ENCODE results near the gene UBN1. TPM values are rescaled to one million over a fixed set of nuclear protein-coding genes. Genes with fewer than 3 reads are reported as not detected.
A peak's percentile ranks its signal among the peaks of the same experiment; 100 is the strongest.

UBN1 gene
- total RNA-seq, 1 donor from 2014 or later = 17.6 TPM

DNA sequence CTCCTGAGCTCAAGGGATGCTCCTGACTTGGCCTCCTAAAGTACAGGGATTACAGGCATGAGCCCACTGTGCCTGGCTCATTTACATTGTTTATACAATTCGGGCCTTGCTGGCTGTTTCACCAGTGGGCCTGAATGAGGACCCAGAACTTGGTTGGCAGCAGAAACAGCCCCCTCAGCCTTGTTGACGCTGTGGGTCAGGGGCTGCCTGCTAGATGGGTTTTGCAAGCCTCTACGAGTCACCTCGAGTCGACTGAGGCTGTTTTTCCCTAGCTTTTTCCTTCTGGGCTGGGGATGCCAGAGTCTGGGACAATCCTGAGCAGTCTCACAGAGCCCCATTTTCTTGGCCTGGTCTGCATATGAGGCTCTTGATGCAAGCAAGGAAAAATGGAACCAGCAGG, 73.5 kb downstream of the UBN1 start:
- peaks cover 6% of the 10 kb centered on the region for H3K36me3 ChIP-seq (ENCODE audit: control insufficient read depth, insufficient read depth, low read length)
- TF ChIP-seq, protein P1, sequence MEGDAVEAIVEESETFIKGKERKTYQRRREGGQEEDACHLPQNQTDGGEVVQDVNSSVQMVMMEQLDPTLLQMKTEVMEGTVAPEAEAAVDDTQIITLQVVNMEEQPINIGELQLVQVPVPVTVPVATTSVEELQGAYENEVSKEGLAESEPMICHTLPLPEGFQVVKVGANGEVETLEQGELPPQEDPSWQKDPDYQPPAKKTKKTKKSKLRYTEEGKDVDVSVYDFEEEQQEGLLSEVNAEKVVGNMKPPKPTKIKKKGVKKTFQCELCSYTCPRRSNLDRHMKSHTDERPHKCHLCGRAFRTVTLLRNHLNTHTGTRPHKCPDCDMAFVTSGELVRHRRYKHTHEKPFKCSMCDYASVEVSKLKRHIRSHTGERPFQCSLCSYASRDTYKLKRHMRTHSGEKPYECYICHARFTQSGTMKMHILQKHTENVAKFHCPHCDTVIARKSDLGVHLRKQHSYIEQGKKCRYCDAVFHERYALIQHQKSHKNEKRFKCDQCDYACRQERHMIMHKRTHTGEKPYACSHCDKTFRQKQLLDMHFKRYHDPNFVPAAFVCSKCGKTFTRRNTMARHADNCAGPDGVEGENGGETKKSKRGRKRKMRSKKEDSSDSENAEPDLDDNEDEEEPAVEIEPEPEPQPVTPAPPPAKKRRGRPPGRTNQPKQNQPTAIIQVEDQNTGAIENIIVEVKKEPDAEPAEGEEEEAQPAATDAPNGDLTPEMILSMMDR (IDR thresholded peaks at IDR 0.05; ENCODE audit: insufficient read depth, low read length, severe bottlenecking) = no peak
- FAIRE-seq (no peak), DNase-seq (ENCODE audit: low read depth) (no peak)
- no peak overlapping the region for H3K4me3 ChIP-seq (ENCODE audit: low read depth, low read length)
- no peaks in the 10 kb centered on the region for H3K27me3 ChIP-seq (ENCODE audit: control insufficient read depth, insufficient read depth, low read length)

DNA sequence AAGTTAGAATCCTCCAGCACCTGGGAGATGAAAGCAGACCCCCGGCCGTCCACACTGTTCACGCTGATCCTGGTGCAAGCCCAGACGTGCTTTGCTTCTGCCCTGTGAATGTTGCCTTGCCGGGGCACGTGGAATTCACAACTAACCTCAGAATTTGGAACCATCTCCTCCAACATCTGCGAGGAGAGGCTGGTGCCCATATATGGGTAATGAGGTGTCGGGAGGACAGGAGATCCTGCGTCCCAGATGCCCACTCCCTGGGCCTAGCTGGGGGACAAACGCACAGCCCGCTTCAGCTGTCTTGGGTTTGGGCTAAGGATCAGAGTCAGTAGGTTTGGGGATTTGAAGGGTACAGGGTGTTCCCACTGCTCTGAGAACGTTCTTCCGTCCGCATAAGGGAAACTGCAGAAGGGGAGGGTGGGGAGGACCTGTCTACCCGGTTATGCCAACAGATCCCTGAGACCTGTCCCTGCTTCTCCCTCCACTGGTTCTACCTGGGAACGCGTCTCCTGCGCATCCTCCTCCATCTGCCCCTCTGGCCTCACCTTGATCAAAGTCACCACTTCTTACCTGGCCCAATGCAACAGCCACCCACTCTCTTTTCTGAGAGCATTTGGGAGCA, 75.6 kb downstream of the UBN1 start:
- FAIRE-seq (no peak), DNase-seq (ENCODE audit: low read depth) (peak; percentile 76)
- H3K4me3 ChIP-seq (ENCODE audit: low read depth, low read length) = no peak overlapping the region

DNA sequence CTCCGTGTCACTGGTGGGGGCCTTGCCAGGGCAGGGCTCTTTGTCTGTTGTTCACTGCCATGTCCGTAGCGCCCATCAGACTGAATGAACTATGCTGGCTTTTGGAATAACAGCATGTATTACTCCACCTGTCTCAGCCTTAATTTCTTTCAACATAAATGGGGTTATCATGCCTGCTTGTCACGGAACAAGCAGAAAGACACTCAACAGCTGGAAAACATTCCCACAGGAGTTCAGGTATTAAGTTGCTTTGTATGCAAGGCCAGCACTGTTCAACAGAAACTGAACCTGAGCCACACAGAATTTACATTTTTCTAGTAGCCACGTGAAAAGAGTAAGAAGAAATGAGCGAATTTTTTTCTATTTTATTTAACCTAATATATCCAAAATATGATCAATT, 76.6 kb downstream of the UBN1 start:
- Histone ChIP-seq H3K27me3 (ENCODE audit: control insufficient read depth, insufficient read depth, low read length) (no peaks in the 10 kb centered on the region), H3K36me3 (ENCODE audit: control insufficient read depth, insufficient read depth, low read length) (peaks cover 13% of the 10 kb centered on the region), H3K4me3 (ENCODE audit: low read depth, low read length) (no peak overlapping the region)
- TF ChIP-seq, protein P1 (IDR thresholded peaks at IDR 0.05; ENCODE audit: insufficient read depth, low read length, severe bottlenecking) = no peak
- no peak for FAIRE-seq
- no peak for DNase-seq (ENCODE audit: low read depth)

More for the DNA sequence above, 75.6 kb downstream of the UBN1 start:
- peaks cover 10% of the 10 kb centered on the region for H3K36me3 ChIP-seq (ENCODE audit: control insufficient read depth, insufficient read depth, low read length)
- H3K27me3 ChIP-seq (ENCODE audit: control insufficient read depth, insufficient read depth, low read length) = no peaks in the 10 kb centered on the region
- TF ChIP-seq, protein P1 (IDR thresholded peaks at IDR 0.05; ENCODE audit: insufficient read depth, low read length, severe bottlenecking) = peak; percentile 34

DNA sequence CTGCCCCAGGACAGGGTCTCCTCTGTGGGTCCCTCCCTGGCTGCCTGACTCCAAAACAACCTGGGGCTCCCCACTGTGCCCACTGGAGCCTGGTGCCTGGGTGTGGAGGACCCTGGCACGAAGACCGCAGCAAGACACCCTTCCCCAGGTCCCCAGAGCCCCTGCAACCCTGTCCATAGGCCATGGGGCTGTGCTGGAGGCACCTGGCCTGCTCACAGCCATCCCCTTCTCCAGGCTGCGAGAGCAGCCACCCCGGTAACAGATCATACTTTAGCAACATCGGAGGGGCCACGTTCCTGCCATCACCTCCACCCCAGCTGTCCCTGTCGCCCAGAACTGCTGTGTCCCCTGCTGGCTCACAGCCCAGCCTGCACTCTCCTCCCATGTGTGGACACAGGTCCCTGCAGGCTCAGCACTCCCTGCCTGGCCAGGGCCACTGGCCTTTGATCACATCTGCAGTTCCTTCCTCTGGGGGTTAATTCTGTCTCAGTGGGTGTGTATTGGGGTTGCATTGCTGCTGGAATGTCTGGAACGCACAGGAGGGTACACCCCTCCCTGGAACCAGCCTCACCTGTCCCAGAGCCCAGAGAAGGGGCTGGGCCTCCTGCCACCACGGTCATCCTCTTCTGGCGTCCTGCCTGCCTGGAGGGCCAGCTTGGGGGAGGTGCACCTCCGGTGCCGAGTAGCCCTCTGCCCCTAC, 77.5 kb downstream of the UBN1 start:
- Histone ChIP-seq H3K4me3 (ENCODE audit: low read depth, low read length) (no peak overlapping the region), H3K27me3 (ENCODE audit: control insufficient read depth, insufficient read depth, low read length) (no peaks in the 10 kb centered on the region), H3K36me3 (ENCODE audit: control insufficient read depth, insufficient read depth, low read length) (peaks cover 17% of the 10 kb centered on the region)
- TF ChIP-seq, protein P1 (IDR thresholded peaks at IDR 0.05; ENCODE audit: insufficient read depth, low read length, severe bottlenecking) = no peak
- DNase-seq (ENCODE audit: low read depth) (peak; percentile 56), FAIRE-seq (no peak)

DNA sequence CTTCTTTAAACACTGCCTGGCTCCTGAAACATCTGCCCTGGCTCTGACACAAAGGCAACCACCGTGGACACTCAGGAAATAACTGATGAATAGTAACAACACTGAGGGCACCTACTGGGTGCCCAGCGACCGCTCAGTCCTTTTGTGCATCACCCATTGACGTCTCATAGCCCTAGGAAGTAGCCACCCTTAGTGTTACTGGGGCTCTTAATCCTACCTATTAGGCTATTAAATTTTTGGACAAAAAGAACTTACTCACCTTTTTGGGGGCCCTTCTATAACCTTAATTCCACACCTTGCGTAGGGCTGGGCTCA, 78.0 kb downstream of the UBN1 start:
- no peaks in the 10 kb centered on the region for H3K27me3 ChIP-seq (ENCODE audit: control insufficient read depth, insufficient read depth, low read length)

More for the DNA sequence above, 78.0 kb downstream of the UBN1 start:
- Histone ChIP-seq H3K36me3 (ENCODE audit: control insufficient read depth, insufficient read depth, low read length) (peaks cover 17% of the 10 kb centered on the region), H3K4me3 (ENCODE audit: low read depth, low read length) (no peak overlapping the region)
- TF ChIP-seq, protein P1 (IDR thresholded peaks at IDR 0.05; ENCODE audit: insufficient read depth, low read length, severe bottlenecking) = no peak
- FAIRE-seq = no peak
- DNase-seq (ENCODE audit: low read depth) = no peak
